ENCODE data around the gene CDK6.

GRCh38 chr7:92723943-92724342 is 112.4 kb downstream of the CDK6 start:
- TF ChIP-seq, protein P1, sequence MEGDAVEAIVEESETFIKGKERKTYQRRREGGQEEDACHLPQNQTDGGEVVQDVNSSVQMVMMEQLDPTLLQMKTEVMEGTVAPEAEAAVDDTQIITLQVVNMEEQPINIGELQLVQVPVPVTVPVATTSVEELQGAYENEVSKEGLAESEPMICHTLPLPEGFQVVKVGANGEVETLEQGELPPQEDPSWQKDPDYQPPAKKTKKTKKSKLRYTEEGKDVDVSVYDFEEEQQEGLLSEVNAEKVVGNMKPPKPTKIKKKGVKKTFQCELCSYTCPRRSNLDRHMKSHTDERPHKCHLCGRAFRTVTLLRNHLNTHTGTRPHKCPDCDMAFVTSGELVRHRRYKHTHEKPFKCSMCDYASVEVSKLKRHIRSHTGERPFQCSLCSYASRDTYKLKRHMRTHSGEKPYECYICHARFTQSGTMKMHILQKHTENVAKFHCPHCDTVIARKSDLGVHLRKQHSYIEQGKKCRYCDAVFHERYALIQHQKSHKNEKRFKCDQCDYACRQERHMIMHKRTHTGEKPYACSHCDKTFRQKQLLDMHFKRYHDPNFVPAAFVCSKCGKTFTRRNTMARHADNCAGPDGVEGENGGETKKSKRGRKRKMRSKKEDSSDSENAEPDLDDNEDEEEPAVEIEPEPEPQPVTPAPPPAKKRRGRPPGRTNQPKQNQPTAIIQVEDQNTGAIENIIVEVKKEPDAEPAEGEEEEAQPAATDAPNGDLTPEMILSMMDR (IDR thresholded peaks at IDR 0.05 in 8 of 11, conservative IDR thresholded peaks at IDR 0.05 in 3 of 11): no peak
- TF ChIP-seq POLR2A (IDR thresholded peaks at IDR 0.05) (no peak), POLR2AphosphoS5 (IDR thresholded peaks at IDR 0.05) (peak in 1 of 3 donors; percentile 67)

Measured in spleen (tissue), 7 donors.